Fibroblast of villous mesenchyme (primary cell): Measurements from ENCODE around the gene TNP2. TPM values are rescaled to one million over a fixed set of nuclear protein-coding genes. Genes with fewer than 3 reads are reported as not detected.
"Not testable (repeated sequence)": the region's sequence is repeated elsewhere in the genome, so short reads cannot be mapped to it uniquely, and the experiment has no call there.

ENCODE experiments used
- DNase-seq: peaks from one replicate; pipeline ENCODE4 v3.0.0-alpha.2; 2010; ENCODE audit warnings: low read depth
- H3K4me3 ChIP-seq: 2 replicates; pipeline ENCODE4 v1.5.1; 2011; ENCODE audit warnings: low read depth, mild to moderate bottlenecking, low read length
- total RNA-seq: library from RNA; depleted of rRNA; stranded (reverse); fragments of >200 nt; gene quantifications from 2 replicates; pipeline ENCODE4 v1.2.3, GENCODE V29; 2012
- TF ChIP-seq, protein P1 (sequence below): IDR thresholded peaks from 2 replicates; pipeline ENCODE4 v1.5.1; 2012; ENCODE audit warnings: low read depth, mild to moderate bottlenecking, low read length; ENCODE audit not compliant: insufficient read depth

Gene TNP2
- total RNA-seq, 1 donor, result not detected

DNA sequence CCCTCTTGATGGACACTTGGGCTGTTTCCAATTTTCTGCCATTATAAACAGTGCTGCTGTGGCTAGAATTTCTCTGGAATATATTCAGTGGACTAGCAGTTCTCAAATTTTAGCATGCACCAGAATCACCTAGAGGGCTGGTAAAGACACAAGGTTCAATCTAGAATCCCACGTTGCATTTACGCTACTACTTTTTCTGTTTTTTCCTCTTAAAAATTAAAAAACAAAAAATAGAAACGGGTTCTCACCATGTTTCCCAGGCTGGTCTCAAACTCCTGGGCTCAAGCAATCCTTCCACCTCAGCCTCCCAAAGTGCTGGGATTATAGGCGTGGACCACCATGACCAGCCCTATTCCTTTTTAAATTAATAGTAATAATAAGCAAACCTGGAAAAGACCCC is 26.5 kb upstream of the TNP2 start:
- no peak for DNase-seq
- TF ChIP-seq, protein P1, sequence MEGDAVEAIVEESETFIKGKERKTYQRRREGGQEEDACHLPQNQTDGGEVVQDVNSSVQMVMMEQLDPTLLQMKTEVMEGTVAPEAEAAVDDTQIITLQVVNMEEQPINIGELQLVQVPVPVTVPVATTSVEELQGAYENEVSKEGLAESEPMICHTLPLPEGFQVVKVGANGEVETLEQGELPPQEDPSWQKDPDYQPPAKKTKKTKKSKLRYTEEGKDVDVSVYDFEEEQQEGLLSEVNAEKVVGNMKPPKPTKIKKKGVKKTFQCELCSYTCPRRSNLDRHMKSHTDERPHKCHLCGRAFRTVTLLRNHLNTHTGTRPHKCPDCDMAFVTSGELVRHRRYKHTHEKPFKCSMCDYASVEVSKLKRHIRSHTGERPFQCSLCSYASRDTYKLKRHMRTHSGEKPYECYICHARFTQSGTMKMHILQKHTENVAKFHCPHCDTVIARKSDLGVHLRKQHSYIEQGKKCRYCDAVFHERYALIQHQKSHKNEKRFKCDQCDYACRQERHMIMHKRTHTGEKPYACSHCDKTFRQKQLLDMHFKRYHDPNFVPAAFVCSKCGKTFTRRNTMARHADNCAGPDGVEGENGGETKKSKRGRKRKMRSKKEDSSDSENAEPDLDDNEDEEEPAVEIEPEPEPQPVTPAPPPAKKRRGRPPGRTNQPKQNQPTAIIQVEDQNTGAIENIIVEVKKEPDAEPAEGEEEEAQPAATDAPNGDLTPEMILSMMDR, result no peak
- no peak overlapping the region for H3K4me3 ChIP-seq

DNA sequence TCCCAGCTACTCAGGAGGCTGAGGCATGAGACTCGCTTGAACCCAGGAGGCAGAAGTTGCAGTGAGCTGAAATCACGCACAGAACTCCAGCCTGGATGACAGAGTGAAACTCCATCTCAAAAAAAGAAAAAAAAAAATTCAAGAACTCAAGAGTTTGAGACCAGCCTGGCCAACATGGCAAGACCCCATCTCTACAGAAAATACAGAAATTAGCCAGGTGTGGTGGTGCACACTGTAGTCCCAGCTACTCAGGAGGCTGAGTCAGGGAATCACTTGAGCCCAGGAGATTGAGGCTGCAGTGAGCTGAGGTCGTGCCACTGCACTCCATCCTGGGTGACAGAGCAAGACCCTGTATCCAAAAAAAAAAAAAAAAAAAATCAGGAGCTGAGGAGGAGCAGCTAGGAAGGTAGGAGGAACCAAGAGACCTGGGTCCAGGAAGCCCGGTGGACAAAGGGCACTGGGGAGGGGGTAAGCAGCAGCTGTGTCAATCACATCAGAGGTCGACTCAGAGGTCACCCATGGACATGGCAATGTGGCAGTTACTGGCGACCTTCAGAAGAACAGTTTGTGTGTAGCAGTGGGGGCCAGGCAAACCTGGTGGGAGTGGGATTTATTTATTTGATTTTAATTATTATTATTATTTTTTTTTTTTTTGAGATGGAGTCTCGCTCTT is 23.1 kb upstream of the TNP2 start:
- H3K4me3 ChIP-seq, result no peak overlapping the region
- TF ChIP-seq, protein P1, result no peak

DNA sequence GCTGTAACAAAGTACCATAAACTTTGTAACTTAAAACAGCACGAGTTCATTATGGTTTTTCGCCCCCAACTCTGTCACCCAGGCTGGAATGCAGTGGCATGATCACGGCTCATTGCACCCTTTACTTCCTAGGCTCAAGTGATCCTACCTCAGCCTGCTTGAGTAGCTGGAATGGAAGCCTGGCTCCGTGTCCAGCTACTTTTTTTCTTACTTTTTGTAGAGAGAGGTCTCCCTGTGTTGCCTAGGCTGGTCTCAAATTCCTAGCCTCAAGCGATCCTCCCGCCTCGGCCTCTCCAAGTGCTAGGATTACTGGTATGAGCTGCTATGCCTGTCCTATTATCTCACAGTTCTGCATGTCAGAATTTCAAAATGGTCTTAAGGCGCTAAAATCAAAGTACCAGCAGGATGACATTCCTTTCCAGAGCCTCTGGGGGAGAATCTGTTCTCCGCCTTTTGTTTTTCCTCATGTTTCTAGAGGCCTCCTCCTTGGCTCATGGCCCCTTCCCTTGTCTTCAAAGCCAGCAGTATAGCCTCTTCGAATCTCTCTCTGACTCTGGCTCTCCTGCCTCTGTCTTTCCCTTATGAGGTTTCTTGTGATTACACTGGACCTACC is 22.1 kb upstream of the TNP2 start:
- DNase-seq, result no peak
- no peak overlapping the region for H3K4me3 ChIP-seq
- TF ChIP-seq, protein P1, result no peak

More for the DNA sequence above, 23.1 kb upstream of the TNP2 start:
- no peak for DNase-seq

DNA sequence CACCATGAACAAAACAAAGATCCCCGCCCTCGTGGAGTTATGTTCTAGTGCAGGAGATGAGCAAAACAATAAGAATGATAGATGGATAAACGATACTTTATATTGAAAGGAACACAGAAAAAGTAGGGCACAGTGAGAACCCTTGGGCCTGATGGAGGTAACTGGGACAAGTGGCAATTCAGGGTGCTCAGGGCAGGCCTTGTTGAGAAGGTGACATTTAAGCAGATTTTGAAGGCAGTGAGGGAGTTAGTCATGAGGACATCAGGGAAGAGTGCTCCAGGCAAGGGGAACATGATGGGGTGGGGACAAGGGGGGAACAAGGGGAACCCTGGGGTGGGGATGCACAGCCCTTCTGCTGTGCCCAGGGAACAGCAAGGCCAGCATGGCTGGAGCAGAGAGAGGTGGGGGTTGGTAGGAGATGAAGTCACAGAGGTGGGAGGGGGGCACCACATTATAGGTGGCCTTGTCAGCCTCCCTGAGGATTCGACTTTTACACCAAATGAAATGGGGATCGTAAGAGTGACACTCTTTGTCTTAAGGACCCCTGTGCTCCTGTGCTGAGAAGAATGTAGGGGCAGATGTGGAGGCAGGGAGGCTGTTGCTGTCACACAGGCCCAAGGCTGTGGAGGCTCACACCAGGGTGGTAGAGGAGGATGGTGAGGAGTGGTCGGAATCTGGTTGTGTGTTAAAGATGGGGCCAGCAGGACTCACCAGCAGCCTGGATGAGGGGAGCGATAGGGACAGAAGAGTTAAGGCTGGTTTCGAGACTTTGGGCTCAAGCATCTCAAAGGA is 21.2 kb upstream of the TNP2 start:
- TF ChIP-seq, protein P1, result no peak
- DNase-seq, result no peak
- no peak overlapping the region for H3K4me3 ChIP-seq

DNA sequence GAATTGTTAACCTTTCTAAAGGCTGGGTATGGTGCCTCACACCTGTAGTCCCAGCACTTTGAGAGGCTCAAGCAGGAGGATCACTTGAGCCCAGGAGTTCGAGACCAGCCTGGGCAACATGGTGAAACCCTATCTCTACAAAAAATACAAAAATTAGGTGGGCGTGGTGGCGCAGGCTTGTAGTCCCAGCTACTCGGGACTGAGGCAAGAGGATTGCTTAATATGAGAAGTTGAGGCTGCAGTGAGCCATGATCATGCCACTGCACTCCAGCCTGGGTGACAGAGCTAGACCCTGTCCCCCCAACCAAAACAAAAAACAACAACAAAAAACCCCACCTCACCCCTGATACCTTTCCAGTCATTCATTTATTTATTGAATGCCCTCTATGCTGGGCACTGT is 20.6 kb upstream of the TNP2 start:
- not testable (repeated sequence) for DNase-seq, H3K4me3 ChIP-seq

DNA sequence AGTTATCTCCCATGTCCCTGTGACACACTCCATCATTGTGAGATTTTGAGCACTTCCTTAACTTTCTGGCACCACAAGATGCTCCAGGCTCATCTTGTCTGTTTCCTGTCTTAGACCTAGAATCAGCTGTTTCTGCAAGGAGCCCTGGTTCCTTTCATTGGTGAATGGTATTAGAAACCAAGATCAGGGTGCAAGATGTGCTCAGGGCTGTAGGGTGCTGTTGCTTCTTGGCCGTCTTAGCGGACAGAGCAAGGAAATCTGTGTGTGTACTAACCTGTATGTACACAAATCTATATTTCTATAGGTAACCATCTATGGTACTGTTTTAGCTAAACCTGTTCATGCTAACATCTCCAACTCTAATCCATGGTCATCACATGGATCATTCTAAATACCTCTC is 20.1 kb upstream of the TNP2 start:
- no peak for DNase-seq
- no peak overlapping the region for H3K4me3 ChIP-seq
- TF ChIP-seq, protein P1, result no peak

DNA sequence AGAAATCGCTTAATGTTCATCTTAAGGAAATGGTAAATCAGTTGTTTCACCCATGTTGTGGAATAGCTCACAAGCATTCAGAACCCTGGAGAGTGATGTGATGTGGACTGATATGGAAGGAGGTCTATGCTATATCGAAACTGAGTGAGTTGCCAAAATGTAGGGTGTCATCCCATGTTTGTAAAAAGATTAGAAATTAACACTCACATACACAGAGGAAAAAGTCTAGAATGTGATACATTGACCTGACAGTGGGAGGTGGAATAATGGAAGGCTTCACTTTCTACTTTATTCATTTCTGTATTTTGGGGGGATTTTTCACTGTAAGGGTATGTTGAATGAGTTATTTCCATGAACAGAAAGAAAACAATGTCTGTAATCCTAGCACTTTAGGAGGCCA is 16.7 kb upstream of the TNP2 start:
- H3K4me3 ChIP-seq, result no peak overlapping the region
- no peak for DNase-seq

More for the DNA sequence above, 16.7 kb upstream of the TNP2 start:
- TF ChIP-seq, protein P1, result no peak
